ENCODE data around the gene SLC26A11. TPM values are rescaled to one million over a fixed set of nuclear protein-coding genes. Genes with fewer than 3 reads are reported as not detected.

The SLC26A11 gene
- total RNA-seq, 1 experiment from 2014 or later, result 26.5 TPM

GRCh38 chr17:80219013-80219762 lies 1.0 kb upstream of the SLC26A11 start:
- DNase-seq, result peak; percentile 44
- Histone ChIP-seq H3K4me2 (ENCODE audit: insufficient read depth, insufficient read length, low read length) (peak overlapping the region; percentile 62), H3K9ac (ENCODE audit: extremely low read depth, insufficient read length, low read length) (peak overlapping the region; percentile 66)

More at GRCh38 chr17:80219013-80219762, 1.0 kb upstream of the SLC26A11 start:
- no peak overlapping the region for H3K4ac ChIP-seq (ENCODE audit: low read depth, low read length)
- H2BK15ac ChIP-seq (ENCODE audit: low read depth, low read length), result no peak overlapping the region
- H4K20me1 ChIP-seq (ENCODE audit: control insufficient read depth, insufficient read depth, insufficient read length), result no peaks in the 10 kb centered on the region
- H2AK5ac ChIP-seq (ENCODE audit: insufficient read length, low read length), result no peak overlapping the region
- H3K27ac Mint-ChIP-seq, result peak overlapping the region in 2 of 3 experiments; percentile 34 to 55; a peak in 2 of 7 replicates
- H2BK5ac ChIP-seq (ENCODE audit: insufficient read length, low read length), result no peak overlapping the region
- no peak overlapping the region for H2BK12ac ChIP-seq (ENCODE audit: insufficient read length, low read depth, low read length)
- no peaks in the 10 kb centered on the region; the same call in 1 of the 2 replicates for H3K27me3 Mint-ChIP-seq (ENCODE audit: low read depth)
- H4K5ac ChIP-seq (ENCODE audit: insufficient read length, low read depth, low read length), result no peak overlapping the region
- peaks cover 10 to 14% of the 10 kb centered on the region in 2 experiments for H3K4me1 Mint-ChIP-seq
- no peaks in the 10 kb centered on the region for H3K4me1 ChIP-seq (ENCODE audit: insufficient read depth, low read length)
- H2BK20ac ChIP-seq (ENCODE audit: low read depth, low read length, poor library complexity, severe bottlenecking), result no peak overlapping the region
- H3K27me3 ChIP-seq (ENCODE audit: insufficient read depth, low read length), result no peaks in the 10 kb centered on the region
- no peaks in the 10 kb centered on the region for H3K9me3 ChIP-seq (ENCODE audit: control insufficient read depth, low read depth, low read length)
- no peak overlapping the region for H2BK120ac ChIP-seq (ENCODE audit: low read depth, low read length, poor library complexity, severe bottlenecking)
- no peak overlapping the region for H3K14ac ChIP-seq (ENCODE audit: insufficient read depth, low read length)
- H3K18ac ChIP-seq (ENCODE audit: insufficient read length, low read depth, low read length), result no peak overlapping the region
- no peak overlapping the region for H4K91ac ChIP-seq (ENCODE audit: insufficient read length, low read depth, low read length)
- no peak overlapping the region for H3K56ac ChIP-seq (ENCODE audit: insufficient read length, low read depth, low read length)
- H4K8ac ChIP-seq (replicated peaks; ENCODE audit: insufficient read length, low read depth, low read length), result no peak overlapping the region
- peak overlapping the region; percentile 91 to 95 for H3K4me3 Mint-ChIP-seq
- H3K79me1 ChIP-seq (ENCODE audit: insufficient read depth, low read depth, low read length, poor library complexity, severe bottlenecking), result no peaks in the 10 kb centered on the region
- no peaks in the 10 kb centered on the region for H3K9me3 Mint-ChIP-seq
- no peak for TF ChIP-seq CTCF (conservative IDR thresholded peaks at IDR 0.05)
- peaks cover 10 to 29% (median 26%) of the 10 kb centered on the region in 3 experiments; a peak in 5 of 7 replicates for H3K36me3 Mint-ChIP-seq (ENCODE audit: insufficient read depth in 1 of 3, low read depth in 3 of 3)
- H3T11ph ChIP-seq (ENCODE audit: low read length), result no peak overlapping the region
- no peak overlapping the region for H3K23ac ChIP-seq (ENCODE audit: insufficient read length, low read depth, low read length)
- H3K79me2 ChIP-seq (ENCODE audit: insufficient read depth, low read length), result no peaks in the 10 kb centered on the region
- peaks cover 5% of the 10 kb centered on the region for H3K23me2 ChIP-seq (ENCODE audit: insufficient read length, low read depth, low read length, poor library complexity, severe bottlenecking)
- no CpG with 5 or more reads among the region's 15 CpGs for WGBS (ENCODE audit: extremely low coverage, insufficient read length, low lambda C conversion rate)
- H2AFZ ChIP-seq (ENCODE audit: low read length), result no peak overlapping the region
- H3K27ac ChIP-seq (ENCODE audit: insufficient read length, low read depth, low read length), result no peak overlapping the region
